GM18498 (cell line): ENCODE results near the gene NUP37.
"Not testable (repeated sequence)": the region's sequence is repeated elsewhere in the genome, so short reads cannot be mapped to it uniquely, and the experiment has no call there.

ENCODE experiments used
- ATAC-seq: cut with Tn5 transposase; IDR thresholded peaks from one replicate; pipeline ENCODE4 v1.9.1; 2021; ENCODE audit warnings: mild to moderate bottlenecking, moderate library complexity; ENCODE audit not compliant: unreplicated experiment

NUP37 gene

DNA sequence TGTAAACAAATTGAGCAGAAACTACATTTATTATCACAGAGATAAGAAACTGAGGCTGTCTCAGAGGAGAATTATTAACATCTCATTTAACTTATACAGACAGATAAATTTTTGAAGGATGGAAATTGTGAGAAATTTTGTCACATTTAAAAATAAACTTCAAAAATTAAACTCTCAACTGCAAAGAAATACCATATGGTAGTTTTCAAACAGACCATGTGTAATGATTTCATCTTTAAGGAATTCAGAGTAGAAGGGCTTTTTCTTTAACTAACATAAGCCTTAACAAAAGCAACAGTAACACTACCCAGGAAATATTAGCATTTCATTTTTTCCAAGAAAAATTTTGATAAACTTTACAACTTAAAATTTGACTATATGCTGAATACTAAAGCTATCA, 26.6 kb downstream of the NUP37 start:
- ATAC-seq, result no peak

DNA sequence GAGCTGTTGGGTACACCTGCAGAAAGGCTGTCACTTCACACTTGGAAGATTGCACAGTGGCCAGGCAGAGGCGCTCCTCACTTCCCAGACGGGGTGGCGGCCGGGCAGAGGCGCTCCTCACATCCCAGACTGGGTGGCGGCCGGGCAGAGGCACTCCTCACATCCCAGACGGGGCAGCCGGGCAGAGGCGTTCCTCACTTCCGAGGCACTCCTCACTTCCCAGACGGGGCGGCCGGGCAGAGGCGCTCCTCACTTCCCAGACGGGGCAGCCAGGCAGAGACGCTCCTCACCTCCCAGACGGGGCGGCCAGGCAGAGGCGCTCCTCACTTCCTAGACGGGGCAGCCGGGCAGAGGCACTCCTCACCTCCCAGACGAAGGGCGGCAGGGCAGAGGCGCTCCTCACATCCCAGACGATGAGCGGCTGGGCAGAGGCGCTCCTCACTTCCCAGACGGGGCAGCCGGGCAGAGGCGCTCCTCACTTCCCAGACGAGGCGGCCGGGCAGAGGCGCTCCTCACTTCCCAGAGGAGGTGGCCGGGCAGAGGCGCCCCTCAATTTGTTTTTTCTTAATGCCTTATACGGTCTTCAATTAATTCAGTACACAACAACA, 30.6 kb downstream of the NUP37 start:
- ATAC-seq, result not testable (repeated sequence)

DNA sequence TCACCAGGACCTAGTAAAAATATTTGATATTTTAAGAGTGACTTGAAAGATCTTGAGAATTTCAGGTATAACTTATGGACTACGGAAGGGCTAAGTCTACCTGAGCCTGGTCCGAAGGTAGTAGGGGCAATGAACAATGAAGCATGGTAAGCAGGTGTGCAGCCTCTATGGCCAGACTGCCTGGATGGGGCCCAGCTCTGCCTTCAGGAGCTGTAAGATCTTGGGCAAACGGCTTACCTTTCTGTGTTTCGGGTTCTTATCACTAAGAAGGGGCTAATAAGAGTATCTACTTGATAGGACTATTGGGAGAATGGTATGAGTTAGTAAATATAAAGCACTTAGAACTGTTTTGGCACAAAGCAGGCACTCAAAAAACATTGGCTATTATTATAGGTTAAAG, 39.1 kb downstream of the NUP37 start:
- no peak for ATAC-seq

GRCh38 chr12:102072092-102072491, 47.8 kb downstream of the NUP37 start:
- not testable (repeated sequence) for ATAC-seq

GRCh38 chr12:102069707-102070106, 50.2 kb downstream of the NUP37 start:
- ATAC-seq, result no peak

- no peak for ATAC-seq
These were observed 52.2 kb downstream of the NUP37 start for GRCh38 chr12:102067574-102068258.

- ATAC-seq, result no peak
These were observed 55.4 kb downstream of the NUP37 start for GRCh38 chr12:102064476-102064875.

- no peak for ATAC-seq
These were observed 56.8 kb downstream of the NUP37 start for GRCh38 chr12:102063069-102063468.

- no peak for ATAC-seq
These were observed 57.5 kb downstream of the NUP37 start for GRCh38 chr12:102062419-102062806.

GRCh38 chr12:102061560-102062418, 58.1 kb downstream of the NUP37 start, which contains the start of gene WASHC3:
TSS of gene WASHC3 (minus strand) at chr12:102061991. CDS start at chr12:102061962, 29 bp downstream.
- ATAC-seq, result peak; percentile 97

DNA sequence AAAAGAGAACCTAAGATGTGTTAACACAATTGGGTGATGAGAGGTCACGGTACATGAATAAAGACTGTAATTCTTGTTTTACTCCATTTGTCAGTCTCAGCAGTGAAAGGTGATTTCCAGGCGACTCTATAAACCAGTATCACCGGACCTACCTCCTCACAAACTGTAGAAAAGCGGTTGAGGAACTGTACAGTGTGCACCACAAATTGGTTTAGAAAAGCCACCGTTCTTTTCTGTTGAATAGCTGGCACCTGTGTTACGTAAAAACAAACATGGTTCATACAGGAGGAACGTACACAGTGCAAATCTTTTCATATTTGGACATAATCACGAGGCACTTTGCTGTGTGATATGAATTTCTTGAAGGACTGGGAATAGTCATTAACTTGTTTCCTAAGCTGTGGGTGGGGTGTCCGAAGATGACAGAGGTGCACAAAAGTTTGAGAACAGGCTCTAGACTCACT, 58.8 kb downstream of the NUP37 start:
- ATAC-seq, result peak; percentile 39

DNA sequence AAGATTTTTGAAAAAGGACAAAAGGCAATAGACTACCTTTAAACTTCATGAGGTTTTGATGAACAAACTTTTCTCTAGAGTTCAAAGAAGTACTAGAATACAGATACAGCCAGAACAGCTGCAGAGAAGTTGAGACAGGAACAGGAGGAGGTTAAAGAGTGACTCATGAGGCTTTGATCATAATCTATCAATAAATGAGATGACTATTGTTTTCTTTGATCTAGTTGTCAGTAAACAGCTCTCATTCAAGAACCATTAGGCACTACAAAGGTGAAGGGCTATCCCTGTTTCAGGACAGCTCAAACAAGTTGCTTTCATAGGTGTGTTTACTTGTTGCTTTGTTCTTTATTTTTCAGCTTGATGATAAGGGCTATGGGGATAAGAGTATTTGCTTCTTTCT, 60.6 kb downstream of the NUP37 start:
- no peak for ATAC-seq

DNA sequence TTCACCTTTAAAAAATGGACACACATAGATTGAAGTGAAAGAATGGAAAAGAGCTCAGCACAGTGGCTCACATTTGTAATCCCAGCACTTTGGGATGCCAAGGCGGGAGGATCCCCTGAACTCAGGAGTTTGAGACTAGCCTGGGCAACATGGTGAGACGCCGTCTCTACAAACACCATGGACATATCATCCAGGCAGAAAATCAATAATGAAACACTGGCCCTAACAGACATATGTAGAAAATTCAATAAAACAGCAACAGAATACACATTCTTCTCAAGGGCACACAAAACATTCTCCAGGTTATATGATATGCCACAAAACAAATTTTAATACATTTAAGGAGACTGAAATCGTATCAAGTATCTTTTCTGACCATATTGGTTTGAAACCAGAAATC, 65.6 kb downstream of the NUP37 start:
- ATAC-seq, result no peak

DNA sequence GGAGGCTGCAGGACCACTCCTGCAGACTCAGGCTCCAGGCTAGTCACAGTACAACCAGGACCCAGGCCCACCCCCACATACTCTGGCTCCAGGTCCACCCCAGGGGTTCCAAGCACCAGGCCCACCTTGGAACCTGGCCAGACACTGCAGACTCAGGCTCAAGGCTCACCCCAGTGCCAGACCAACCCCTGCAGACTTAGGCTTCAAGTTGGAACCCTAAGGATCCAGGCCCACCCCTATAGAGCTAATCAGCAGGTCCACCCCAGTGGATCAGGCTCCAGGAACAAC, 66.9 kb downstream of the NUP37 start:
- no peak for ATAC-seq

GRCh38 chr12:102052192-102053061, 67.5 kb downstream of the NUP37 start:
- no peak for ATAC-seq

- no peak for ATAC-seq
These were observed 68.4 kb downstream of the NUP37 start for GRCh38 chr12:102051431-102051965.

DNA sequence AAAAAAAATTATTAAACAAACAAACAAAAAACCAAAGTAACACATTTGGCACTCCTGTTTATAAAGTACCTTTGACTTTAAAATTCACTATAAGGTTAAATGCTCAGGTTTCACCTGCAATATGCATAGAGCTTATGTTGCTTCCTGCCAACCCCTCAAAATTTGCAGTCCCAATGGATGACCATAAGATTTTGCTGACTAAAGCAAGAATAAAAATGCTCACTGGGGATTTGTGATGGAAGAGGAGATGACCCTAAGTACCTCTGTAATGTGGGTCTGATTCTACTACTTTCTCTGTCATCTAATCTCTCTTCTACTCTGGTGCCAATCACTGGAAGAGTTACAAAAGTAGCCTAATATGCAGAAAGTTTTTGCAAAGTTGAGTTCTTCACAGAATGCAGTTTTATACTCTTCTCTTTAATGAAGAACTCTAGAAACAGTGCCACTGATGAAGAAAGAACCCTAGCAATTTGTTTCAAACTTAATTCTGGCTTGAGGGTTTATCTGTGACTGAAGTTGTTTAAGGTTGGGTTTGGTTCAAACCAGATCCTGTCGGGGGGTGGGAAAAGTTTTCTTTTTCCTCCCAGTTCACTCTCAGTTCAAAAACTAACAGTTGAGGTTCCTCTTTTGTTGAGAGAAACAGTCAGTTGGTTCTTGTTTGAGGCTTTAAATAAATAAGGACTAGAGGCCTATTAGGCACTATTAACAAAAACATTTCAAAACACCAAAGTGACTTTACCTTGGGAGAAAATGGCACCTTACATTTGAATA, 69.1 kb downstream of the NUP37 start:
- no peak for ATAC-seq

DNA sequence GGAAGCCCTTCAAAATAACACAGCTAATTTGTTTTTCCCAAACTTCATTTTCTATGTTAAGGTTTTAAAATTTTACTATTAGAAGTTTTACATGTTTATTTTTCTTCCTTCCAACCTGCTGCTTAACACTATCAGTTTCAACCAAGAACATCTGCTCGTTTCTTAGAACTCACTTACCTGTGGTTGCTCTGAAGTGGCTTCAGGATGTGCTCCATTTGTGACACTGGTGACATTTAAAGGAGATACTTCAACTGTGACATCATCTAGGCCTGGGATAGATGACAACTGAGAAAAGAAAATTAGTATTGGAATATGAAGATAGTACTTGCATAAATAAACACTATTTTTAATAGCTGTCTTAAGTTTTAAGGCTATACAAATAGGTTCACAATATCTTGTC, 76.0 kb downstream of the NUP37 start:
- ATAC-seq, result peak; percentile 93

- no peak for ATAC-seq
These were observed 85.7 kb downstream of the NUP37 start for GRCh38 chr12:102033991-102034745.
